PC-9 (cell line): ENCODE measurements around the gene OPA1.

Source experiments
- EZH2 ChIP-seq: fragments of 200-600 bp; sonication (generic); IDR thresholded peaks from 2 replicates; pipeline ENCODE4 v1.8.0; 2017; ENCODE audit warnings: antibody characterized with exemption, low read depth
- TF ChIP-seq, protein P1 (sequence below): fragments of 200-600 bp; sonication (generic); conservative IDR thresholded peaks from 2 replicates; pipeline ENCODE4 v1.6.1; 2017; ENCODE audit warnings: mixed run types, antibody characterized with exemption, mild to moderate bottlenecking, moderate library complexity

DNA sequence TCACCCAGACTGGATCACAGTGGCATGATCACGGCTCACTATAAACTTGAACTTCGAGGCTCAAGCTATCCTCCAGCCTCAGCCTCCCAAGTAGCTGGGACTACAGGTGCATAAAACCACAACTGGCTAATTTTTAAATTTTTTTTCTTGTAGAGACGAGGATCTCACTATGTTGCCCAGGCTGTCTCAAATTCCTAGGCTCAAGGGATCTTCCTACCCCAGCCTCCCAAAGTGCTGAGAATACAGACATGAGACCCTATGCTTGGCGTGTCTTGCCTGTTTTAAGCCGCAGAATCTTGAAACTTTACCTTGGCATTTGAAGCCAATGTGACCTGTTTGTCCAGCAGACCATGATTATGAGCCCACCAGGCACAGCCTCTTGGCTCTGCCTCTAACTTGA, 119.9 kb downstream of the OPA1 start:
- TF ChIP-seq, protein P1, sequence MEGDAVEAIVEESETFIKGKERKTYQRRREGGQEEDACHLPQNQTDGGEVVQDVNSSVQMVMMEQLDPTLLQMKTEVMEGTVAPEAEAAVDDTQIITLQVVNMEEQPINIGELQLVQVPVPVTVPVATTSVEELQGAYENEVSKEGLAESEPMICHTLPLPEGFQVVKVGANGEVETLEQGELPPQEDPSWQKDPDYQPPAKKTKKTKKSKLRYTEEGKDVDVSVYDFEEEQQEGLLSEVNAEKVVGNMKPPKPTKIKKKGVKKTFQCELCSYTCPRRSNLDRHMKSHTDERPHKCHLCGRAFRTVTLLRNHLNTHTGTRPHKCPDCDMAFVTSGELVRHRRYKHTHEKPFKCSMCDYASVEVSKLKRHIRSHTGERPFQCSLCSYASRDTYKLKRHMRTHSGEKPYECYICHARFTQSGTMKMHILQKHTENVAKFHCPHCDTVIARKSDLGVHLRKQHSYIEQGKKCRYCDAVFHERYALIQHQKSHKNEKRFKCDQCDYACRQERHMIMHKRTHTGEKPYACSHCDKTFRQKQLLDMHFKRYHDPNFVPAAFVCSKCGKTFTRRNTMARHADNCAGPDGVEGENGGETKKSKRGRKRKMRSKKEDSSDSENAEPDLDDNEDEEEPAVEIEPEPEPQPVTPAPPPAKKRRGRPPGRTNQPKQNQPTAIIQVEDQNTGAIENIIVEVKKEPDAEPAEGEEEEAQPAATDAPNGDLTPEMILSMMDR, result no peak
- TF ChIP-seq EZH2, result no peak
